ENCODE data around the gene VMAC.
"Not testable (repeated sequence)": the region's sequence is repeated elsewhere in the genome, so short reads cannot be mapped to it uniquely, and the experiment has no call there.

Gene VMAC

DNA sequence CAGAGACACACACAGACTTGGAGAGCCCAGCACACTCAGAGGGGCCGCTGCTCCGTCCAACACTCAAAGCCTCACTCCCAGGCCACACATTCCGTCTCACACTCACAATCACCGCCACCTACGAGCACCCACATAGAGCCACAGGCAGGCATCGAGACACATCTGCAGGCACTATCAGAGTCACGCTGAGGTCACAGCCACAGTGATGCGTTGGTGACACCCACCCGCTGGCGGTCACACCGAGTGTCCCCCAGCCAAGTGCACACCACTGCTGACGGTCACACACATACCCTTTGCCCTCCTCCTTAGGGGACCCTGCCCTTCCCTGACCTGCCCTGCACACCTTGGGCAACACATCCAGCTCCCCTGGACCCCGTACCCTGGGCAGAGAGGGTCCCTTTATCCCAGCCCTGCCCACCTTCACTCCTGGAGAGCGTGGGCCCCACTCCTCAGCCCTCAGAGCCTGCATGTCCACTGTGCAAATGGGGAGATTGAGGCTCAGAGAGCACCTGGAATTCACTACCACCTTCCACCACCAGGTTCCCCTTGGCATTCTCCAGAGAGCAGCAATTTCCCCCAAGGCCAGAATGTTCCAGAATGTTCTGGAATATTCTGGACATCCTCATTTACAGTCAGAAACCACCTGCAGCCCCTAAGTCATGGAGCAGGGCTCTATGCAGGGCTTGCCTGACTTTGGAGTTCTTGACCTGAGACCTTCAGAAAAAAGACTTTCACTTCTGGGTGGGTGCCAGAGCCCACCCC, 39.8 kb upstream of the VMAC start:
- Mint-ChIP-seq H3K36me3 (ENCODE audit: low read depth) (no peaks in the 10 kb centered on the region), H3K27ac (no peak overlapping the region), H3K4me1 (peaks cover 34% of the 10 kb centered on the region), H3K4me3 (no peak overlapping the region), H3K27me3 (ENCODE audit: low read depth, poor library complexity) (peaks cover 16% of the 10 kb centered on the region), H3K9me3 (no peaks in the 10 kb centered on the region)
- no peak for DNase-seq
- TF ChIP-seq, protein P1, sequence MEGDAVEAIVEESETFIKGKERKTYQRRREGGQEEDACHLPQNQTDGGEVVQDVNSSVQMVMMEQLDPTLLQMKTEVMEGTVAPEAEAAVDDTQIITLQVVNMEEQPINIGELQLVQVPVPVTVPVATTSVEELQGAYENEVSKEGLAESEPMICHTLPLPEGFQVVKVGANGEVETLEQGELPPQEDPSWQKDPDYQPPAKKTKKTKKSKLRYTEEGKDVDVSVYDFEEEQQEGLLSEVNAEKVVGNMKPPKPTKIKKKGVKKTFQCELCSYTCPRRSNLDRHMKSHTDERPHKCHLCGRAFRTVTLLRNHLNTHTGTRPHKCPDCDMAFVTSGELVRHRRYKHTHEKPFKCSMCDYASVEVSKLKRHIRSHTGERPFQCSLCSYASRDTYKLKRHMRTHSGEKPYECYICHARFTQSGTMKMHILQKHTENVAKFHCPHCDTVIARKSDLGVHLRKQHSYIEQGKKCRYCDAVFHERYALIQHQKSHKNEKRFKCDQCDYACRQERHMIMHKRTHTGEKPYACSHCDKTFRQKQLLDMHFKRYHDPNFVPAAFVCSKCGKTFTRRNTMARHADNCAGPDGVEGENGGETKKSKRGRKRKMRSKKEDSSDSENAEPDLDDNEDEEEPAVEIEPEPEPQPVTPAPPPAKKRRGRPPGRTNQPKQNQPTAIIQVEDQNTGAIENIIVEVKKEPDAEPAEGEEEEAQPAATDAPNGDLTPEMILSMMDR (IDR thresholded peaks at IDR 0.05): no peak

DNA sequence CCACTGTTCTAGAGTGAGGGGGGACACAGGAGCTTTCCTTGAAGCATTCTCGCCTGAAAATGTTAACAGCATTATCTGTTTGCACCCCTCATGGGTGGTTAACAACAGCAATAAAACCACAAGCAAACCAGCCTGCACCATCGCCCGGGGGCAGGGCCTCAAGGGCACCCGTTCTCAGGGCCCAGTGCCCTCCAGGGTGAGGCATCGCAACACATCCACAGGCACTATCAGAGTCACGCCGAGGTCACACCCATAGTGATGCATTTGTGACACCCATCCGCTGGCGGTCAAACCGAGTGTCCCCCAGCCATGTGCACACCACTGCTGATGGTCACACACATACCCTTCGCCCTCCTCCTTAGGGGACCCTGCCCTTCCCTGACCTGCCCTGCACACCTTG, 38.9 kb upstream of the VMAC start:
- DNase-seq: no peak
- peaks cover 30% of the 10 kb centered on the region for H3K4me1 Mint-ChIP-seq

DNA sequence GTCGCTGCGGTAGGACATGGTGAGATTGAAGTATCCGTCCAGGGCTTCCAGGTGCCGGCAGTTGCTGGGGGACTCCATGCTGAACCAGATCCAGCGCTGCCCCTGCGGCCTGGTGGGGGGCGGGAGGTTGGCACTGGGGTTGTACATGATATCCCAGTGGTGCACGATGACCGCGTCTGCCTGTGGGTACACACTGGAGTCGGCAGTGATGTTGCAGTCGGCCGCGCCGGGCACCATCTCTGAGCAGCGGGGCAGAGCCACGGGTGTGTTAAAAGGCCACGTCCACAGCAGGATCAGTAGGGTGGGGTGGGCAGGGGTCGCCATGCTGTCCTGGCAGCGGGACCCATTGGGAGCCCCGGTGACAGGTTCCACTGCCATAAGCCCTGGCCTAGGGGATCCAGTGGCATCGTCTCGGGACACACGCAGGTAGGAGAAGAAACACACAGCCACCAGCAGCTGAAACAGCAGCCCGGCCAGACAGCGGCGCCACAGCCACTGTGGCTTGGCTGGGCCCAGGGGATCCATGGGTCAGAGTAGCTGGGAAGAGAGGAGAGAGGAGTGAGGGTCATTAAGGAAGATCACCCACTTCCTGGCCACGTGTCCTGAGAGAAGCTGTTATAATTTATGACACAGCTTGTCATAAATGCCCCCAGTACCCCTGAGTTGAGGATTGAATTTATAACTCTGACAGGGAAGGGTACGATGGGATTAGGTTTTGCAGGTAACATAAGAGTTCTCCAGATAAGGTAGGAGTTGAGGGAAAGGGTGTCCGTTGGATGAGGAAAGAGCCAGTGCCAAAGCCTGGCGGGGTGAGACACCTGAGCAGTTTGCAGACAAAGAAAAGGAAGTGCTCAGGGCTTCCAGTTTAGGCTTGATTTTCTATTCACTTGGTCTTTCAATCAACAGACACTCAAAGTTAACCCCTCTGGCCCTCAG, 37.2 kb upstream of the VMAC start:
- Mint-ChIP-seq H3K36me3 (ENCODE audit: low read depth) (no peaks in the 10 kb centered on the region), H3K9me3 (no peaks in the 10 kb centered on the region), H3K27me3 (ENCODE audit: low read depth, poor library complexity) (peaks cover 8% of the 10 kb centered on the region), H3K27ac (peak overlapping the region; percentile 4), H3K4me3 (no peak overlapping the region), H3K4me1 (peaks cover 23% of the 10 kb centered on the region)
- DNase-seq: no peak
- TF ChIP-seq, protein P1 (IDR thresholded peaks at IDR 0.05): no peak

More for the DNA sequence above, 38.9 kb upstream of the VMAC start:
- Mint-ChIP-seq H3K4me3 (no peak overlapping the region), H3K27ac (no peak overlapping the region), H3K27me3 (ENCODE audit: low read depth, poor library complexity) (peaks cover 16% of the 10 kb centered on the region), H3K9me3 (no peaks in the 10 kb centered on the region), H3K36me3 (ENCODE audit: low read depth) (no peaks in the 10 kb centered on the region)
- TF ChIP-seq, protein P1 (IDR thresholded peaks at IDR 0.05): no peak

DNA sequence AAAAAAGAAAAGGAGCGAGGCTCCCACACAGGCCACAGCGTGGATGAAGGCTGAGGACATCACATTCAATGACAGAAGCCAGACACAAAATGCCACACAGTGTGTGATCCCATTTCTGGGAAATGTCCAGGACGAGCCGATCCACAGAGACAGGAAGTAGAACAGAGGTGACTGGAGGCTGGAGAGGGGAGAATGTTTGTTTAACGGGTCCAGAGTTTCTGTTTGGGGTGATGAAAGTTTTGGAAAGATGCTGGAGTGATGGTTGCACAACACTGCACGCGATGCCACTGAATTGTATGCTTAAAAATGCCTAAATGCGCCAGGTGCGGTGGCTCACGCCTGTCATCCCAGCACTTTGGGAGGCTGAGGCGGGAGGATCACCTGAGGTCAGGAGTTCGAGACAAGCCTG, 33.7 kb upstream of the VMAC start:
- Mint-ChIP-seq H3K36me3 (ENCODE audit: low read depth) (no peaks in the 10 kb centered on the region), H3K9me3 (no peaks in the 10 kb centered on the region), H3K4me1 (peaks cover 13% of the 10 kb centered on the region), H3K27ac (no peak overlapping the region), H3K4me3 (no peak overlapping the region), H3K27me3 (ENCODE audit: low read depth, poor library complexity) (peaks cover 5% of the 10 kb centered on the region)
- TF ChIP-seq, protein P1 (IDR thresholded peaks at IDR 0.05): no peak
- no peak for DNase-seq

DNA sequence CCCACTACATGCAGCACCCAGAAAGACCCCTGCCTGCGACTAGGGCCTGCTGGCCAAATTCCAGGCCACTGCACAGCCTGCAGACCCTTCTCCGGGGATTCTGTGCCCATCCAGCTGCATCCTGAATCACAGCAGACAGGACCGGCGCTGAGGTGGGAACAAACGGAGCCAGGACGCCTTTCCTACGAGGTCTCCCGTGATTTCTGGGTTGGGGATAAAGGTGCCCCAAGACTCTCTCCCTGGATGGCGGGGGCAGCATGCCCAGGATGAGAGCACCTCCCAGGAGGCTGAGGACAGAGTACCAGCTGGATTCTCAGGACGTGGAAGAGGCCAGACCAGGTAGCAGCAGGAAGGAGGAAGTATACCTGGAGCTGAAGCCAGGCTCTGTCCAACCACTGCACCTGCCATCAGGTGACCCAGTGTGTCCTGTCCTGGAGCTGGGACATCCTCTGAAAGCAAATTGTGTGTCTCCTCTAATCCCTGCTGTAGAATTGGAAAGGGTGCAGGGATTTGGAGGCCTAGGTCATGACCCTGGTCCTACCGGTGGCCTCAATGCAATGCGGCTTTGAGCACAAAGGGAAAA, 31.0 kb upstream of the VMAC start:
- no peak overlapping the region for H3K4me3 Mint-ChIP-seq
- no peak for DNase-seq
- peaks cover 1% of the 10 kb centered on the region for H3K27me3 Mint-ChIP-seq (ENCODE audit: low read depth, poor library complexity)
- H3K27ac Mint-ChIP-seq: no peak overlapping the region
- TF ChIP-seq, protein P1 (IDR thresholded peaks at IDR 0.05): no peak
- H3K36me3 Mint-ChIP-seq (ENCODE audit: low read depth): no peaks in the 10 kb centered on the region
- peaks cover 19% of the 10 kb centered on the region for H3K4me1 Mint-ChIP-seq
- no peaks in the 10 kb centered on the region for H3K9me3 Mint-ChIP-seq

DNA sequence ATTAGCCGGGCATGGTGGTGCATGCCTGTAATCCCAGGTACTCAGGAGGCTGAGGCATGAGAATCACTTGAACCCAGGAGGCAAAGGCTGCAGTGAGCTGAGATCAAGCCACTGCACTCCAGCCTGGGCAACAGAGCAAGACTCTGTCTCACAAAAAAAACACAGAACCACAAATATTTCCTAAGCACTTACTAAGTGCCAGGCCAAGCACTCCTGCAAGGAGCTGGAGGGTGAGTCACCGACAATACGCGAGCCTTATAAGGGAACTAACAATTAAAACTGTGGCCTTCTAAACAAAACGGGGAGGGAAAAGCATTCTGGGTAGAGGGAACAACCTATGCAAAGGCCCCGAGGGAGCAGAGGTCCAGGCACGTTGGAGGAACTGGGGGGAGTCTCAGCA, 30.2 kb upstream of the VMAC start:
- H3K4me1 Mint-ChIP-seq: peaks cover 27% of the 10 kb centered on the region
- H3K36me3 Mint-ChIP-seq (ENCODE audit: low read depth); DNase-seq; H3K4me3 Mint-ChIP-seq; H3K27me3 Mint-ChIP-seq (ENCODE audit: low read depth, poor library complexity); H3K9me3 Mint-ChIP-seq; H3K27ac Mint-ChIP-seq: not testable (repeated sequence)
